Stimulated activated CD4-positive, alpha-beta T cell treated with anti-CD3 and anti-CD28 coated beads, TNF-alpha, amount 100 ng/mL, for 48 hours (primary cell): Measurements from ENCODE around the gene KLF18.
"Not testable (repeated sequence)": the region's sequence is repeated elsewhere in the genome, so short reads cannot be mapped to it uniquely, and the experiment has no call there.

Source experiments
- DNase-seq, 3 donors: peaks; one replicate each; pipeline ENCODE4 v3.0.0-alpha.2; 2020; ENCODE audit warnings: low read depth in 3 of 3

The KLF18 gene

GRCh38 chr1:44141531-44141930 lies at the start of gene KLF18:
Gene KLF18, minus strand, starts transcription at chr1:44141631. Its CDS starts 0 bp downstream, at chr1:44141631.
- no peak for DNase-seq

- DNase-seq = no peak
Observed at GRCh38 chr1:44174630-44175029, 33.2 kb upstream of the KLF18 start.

GRCh38 chr1:44170281-44170823 lies 28.9 kb upstream of the KLF18 start:
- DNase-seq = no peak

- no peak for DNase-seq
Observed at GRCh38 chr1:44168520-44169098, 27.2 kb upstream of the KLF18 start.

GRCh38 chr1:44161546-44161945 lies 20.1 kb upstream of the KLF18 start:
- DNase-seq = no peak

- DNase-seq = no peak
Observed at GRCh38 chr1:44158871-44159270, 17.4 kb upstream of the KLF18 start.

GRCh38 chr1:44157903-44158302 lies 16.5 kb upstream of the KLF18 start:
- no peak for DNase-seq

- no peak for DNase-seq
Observed at GRCh38 chr1:44154049-44154448, 12.6 kb upstream of the KLF18 start.

GRCh38 chr1:44152692-44153091 lies 11.3 kb upstream of the KLF18 start:
- DNase-seq = no peak

- no peak for DNase-seq
Observed at GRCh38 chr1:44151808-44152207, 10.4 kb upstream of the KLF18 start.

GRCh38 chr1:44151332-44151731 lies 9.9 kb upstream of the KLF18 start:
- peak in 1 of 3 donors; percentile 5 for DNase-seq

- DNase-seq = no peak
Observed at GRCh38 chr1:44147582-44147981, 6.2 kb upstream of the KLF18 start.

- no peak for DNase-seq
Observed at GRCh38 chr1:44146536-44147361, 5.3 kb upstream of the KLF18 start.

GRCh38 chr1:44144962-44145756 lies 3.7 kb upstream of the KLF18 start:
- no peak for DNase-seq

- DNase-seq = not testable (repeated sequence)
Observed at GRCh38 chr1:44139565-44139964, 1.9 kb downstream of the KLF18 start.

GRCh38 chr1:44138239-44138638 lies 3.2 kb downstream of the KLF18 start:
- no peak for DNase-seq

- DNase-seq = no peak
Observed at GRCh38 chr1:44135886-44136285, 5.5 kb downstream of the KLF18 start.

- DNase-seq = no peak
Observed at GRCh38 chr1:44134071-44134920, 7.1 kb downstream of the KLF18 start.

GRCh38 chr1:44131411-44131810 lies 10.0 kb downstream of the KLF18 start:
- no peak for DNase-seq

GRCh38 chr1:44129616-44130500 lies 11.6 kb downstream of the KLF18 start:
- DNase-seq = no peak
